ENCODE data around the gene DOCK7.

The DOCK7 gene

GRCh38 chr1:62424411-62424810, 263.8 kb downstream of the DOCK7 start:
- no peaks in the 10 kb centered on the region for H3K27me3 Mint-ChIP-seq (ENCODE audit: low read depth)
- H3K27ac Mint-ChIP-seq = no peak overlapping the region
- H3K9me3 Mint-ChIP-seq = no peaks in the 10 kb centered on the region
- H3K4me3 Mint-ChIP-seq = no peak overlapping the region
- peaks cover 4% of the 10 kb centered on the region for H3K4me1 Mint-ChIP-seq
- no peaks in the 10 kb centered on the region for H3K36me3 Mint-ChIP-seq (ENCODE audit: low read depth)
- TF ChIP-seq CTCF (IDR thresholded peaks at IDR 0.05; ENCODE audit: unreplicated experiment in 3 of 3) = no peak

- H3K9me3 Mint-ChIP-seq = no peaks in the 10 kb centered on the region
- TF ChIP-seq CTCF (IDR thresholded peaks at IDR 0.05; ENCODE audit: unreplicated experiment in 3 of 3) = no peak
- H3K27me3 Mint-ChIP-seq (ENCODE audit: low read depth) = no peaks in the 10 kb centered on the region
- H3K36me3 Mint-ChIP-seq (ENCODE audit: low read depth) = no peaks in the 10 kb centered on the region
- H3K4me1 Mint-ChIP-seq = peaks cover 9% of the 10 kb centered on the region
- H3K27ac Mint-ChIP-seq = no peak overlapping the region
- no peak overlapping the region for H3K4me3 Mint-ChIP-seq
These were observed 264.5 kb downstream of the DOCK7 start for GRCh38 chr1:62423580-62424242.

- H3K4me1 Mint-ChIP-seq = peaks cover 4% of the 10 kb centered on the region
- H3K9me3 Mint-ChIP-seq = no peaks in the 10 kb centered on the region
- no peak overlapping the region for H3K27ac Mint-ChIP-seq
- H3K27me3 Mint-ChIP-seq (ENCODE audit: low read depth) = peaks cover 4% of the 10 kb centered on the region
- TF ChIP-seq CTCF (IDR thresholded peaks at IDR 0.05; ENCODE audit: unreplicated experiment in 3 of 3) = no peak
- no peaks in the 10 kb centered on the region for H3K36me3 Mint-ChIP-seq (ENCODE audit: low read depth)
- H3K4me3 Mint-ChIP-seq = no peak overlapping the region
These were observed 268.0 kb downstream of the DOCK7 start for GRCh38 chr1:62420214-62420613.

GRCh38 chr1:62417351-62417999, 270.7 kb downstream of the DOCK7 start:
- Mint-ChIP-seq H3K27ac (no peak overlapping the region), H3K27me3 (ENCODE audit: low read depth) (peaks cover 4% of the 10 kb centered on the region), H3K9me3 (no peaks in the 10 kb centered on the region), H3K4me1 (peaks cover 4% of the 10 kb centered on the region), H3K4me3 (no peak overlapping the region), H3K36me3 (ENCODE audit: low read depth) (no peaks in the 10 kb centered on the region)
- no peak for TF ChIP-seq CTCF (IDR thresholded peaks at IDR 0.05; ENCODE audit: unreplicated experiment in 3 of 3)

GRCh38 chr1:62415687-62416086, 272.5 kb downstream of the DOCK7 start:
- no peaks in the 10 kb centered on the region for H3K36me3 Mint-ChIP-seq (ENCODE audit: low read depth)
- no peak overlapping the region for H3K4me3 Mint-ChIP-seq

More at GRCh38 chr1:62415687-62416086, 272.5 kb downstream of the DOCK7 start:
- peaks cover 4% of the 10 kb centered on the region for H3K4me1 Mint-ChIP-seq
- no peak overlapping the region for H3K27ac Mint-ChIP-seq
- H3K27me3 Mint-ChIP-seq (ENCODE audit: low read depth) = peaks cover 4% of the 10 kb centered on the region
- H3K9me3 Mint-ChIP-seq = no peaks in the 10 kb centered on the region
- no peak for TF ChIP-seq CTCF (IDR thresholded peaks at IDR 0.05; ENCODE audit: unreplicated experiment in 3 of 3)

Measured in nephron (organoid).